Ishikawa (cell line): ENCODE measurements around the gene DNMT3A.

Experiments
- CEBPB ChIP-seq: IDR thresholded peaks from 2 replicates; pipeline ENCODE4 v1.6.1; 2012
- CREB1 ChIP-seq: IDR thresholded peaks from 2 replicates; pipeline ENCODE4 v1.6.1; 2012; ENCODE audit warnings: low read depth
- EGR1 ChIP-seq: IDR thresholded peaks from 2 replicates; pipeline ENCODE4 v1.6.1; 2012
- EP300 ChIP-seq: IDR thresholded peaks from 2 replicates; pipeline ENCODE4 v1.6.1; 2012; ENCODE audit warnings: borderline replicate concordance
- FOXM1 ChIP-seq: IDR thresholded peaks from 2 replicates; pipeline ENCODE4 v1.6.1; 2012; ENCODE audit warnings: low read depth, borderline replicate concordance
- MAX ChIP-seq: IDR thresholded peaks from 2 replicates; pipeline ENCODE4 v1.6.1; 2012
- NFIC ChIP-seq: IDR thresholded peaks from 2 replicates; pipeline ENCODE4 v1.6.1; 2012
- RAD21 ChIP-seq: IDR thresholded peaks from 2 replicates; pipeline ENCODE4 v1.6.1; 2012; ENCODE audit warnings: low read depth
- REST ChIP-seq: IDR thresholded peaks from 2 replicates; pipeline ENCODE4 v1.6.1; 2012; ENCODE audit warnings: low read depth, mild to moderate bottlenecking
- TAF1 ChIP-seq: IDR thresholded peaks from 2 replicates; pipeline ENCODE4 v1.6.1; 2012; ENCODE audit warnings: low read depth, mild to moderate bottlenecking
- TCF12 ChIP-seq: IDR thresholded peaks from 2 replicates; pipeline ENCODE4 v1.6.1; 2012; ENCODE audit warnings: low read depth
- TEAD4 ChIP-seq: IDR thresholded peaks from 2 replicates; pipeline ENCODE4 v1.6.1; 2012
- USF1 ChIP-seq: IDR thresholded peaks from 2 replicates; pipeline ENCODE4 v1.6.1; 2012
- YY1 ChIP-seq: IDR thresholded peaks from 2 replicates; pipeline ENCODE4 v1.6.1; 2012; ENCODE audit warnings: low read depth
- ZBTB7A ChIP-seq: IDR thresholded peaks from 2 replicates; pipeline ENCODE4 v1.6.1; 2012; ENCODE audit warnings: low read depth

The DNMT3A gene

GRCh38 chr2:25330273-25330672 lies 11.5 kb downstream of the DNMT3A start:
- no peak for TF ChIP-seq ZBTB7A
- no peak for TF ChIP-seq CEBPB
- no peak for TF ChIP-seq CREB1
- no peak for TF ChIP-seq REST
- TF ChIP-seq TAF1, result no peak
- TF ChIP-seq YY1, result no peak
- TF ChIP-seq NFIC, result no peak
- TF ChIP-seq USF1, result no peak
- TF ChIP-seq MAX, result no peak
- no peak for TF ChIP-seq FOXM1
- no peak for TF ChIP-seq RAD21
- TF ChIP-seq EGR1, result no peak
- TF ChIP-seq TEAD4, result no peak
- TF ChIP-seq TCF12, result no peak
- TF ChIP-seq EP300, result no peak

GRCh38 chr2:25328152-25329085 lies 13.3 kb downstream of the DNMT3A start:
- no peak for TF ChIP-seq NFIC
- TF ChIP-seq MAX, result no peak
- TF ChIP-seq USF1, result no peak
- TF ChIP-seq EP300, result no peak
- no peak for TF ChIP-seq REST
- no peak for TF ChIP-seq ZBTB7A
- no peak for TF ChIP-seq YY1
- TF ChIP-seq CREB1, result no peak
- TF ChIP-seq TEAD4, result no peak
- no peak for TF ChIP-seq CEBPB
- no peak for TF ChIP-seq RAD21
- TF ChIP-seq TCF12, result no peak
- TF ChIP-seq EGR1, result no peak
- no peak for TF ChIP-seq FOXM1

GRCh38 chr2:25326326-25327013 lies 15.3 kb downstream of the DNMT3A start:
- TF ChIP-seq EP300 (no peak), USF1 (no peak), TEAD4 (no peak), MAX (no peak), TCF12 (no peak), ZBTB7A (no peak), RAD21 (no peak), NFIC (no peak), CEBPB (no peak), TAF1 (no peak), EGR1 (no peak), FOXM1 (no peak), CREB1 (no peak), YY1 (no peak), REST (no peak)
